HepG2 (cell line): ENCODE results near the gene HNF1B.

Source experiments
- ARNT ChIP-seq: fragments of 450-650 bp; IDR thresholded peaks from 2 replicates; pipeline ENCODE4 v1.6.1; 2017
- ASH2L ChIP-seq: fragments of 300-600, 200-600 bp; sonication (generic); IDR thresholded peaks from 2 replicates; pipeline ENCODE4 v1.7.0; 2017; ENCODE audit warnings: low read depth, mild to moderate bottlenecking, moderate library complexity, mixed read lengths, low read length; ENCODE audit not compliant: insufficient read length
- GLI4 ChIP-seq: sonication (generic); formaldehyde crosslinking; IDR thresholded peaks from 2 replicates; pipeline ENCODE4 v1.5.1; 2020; ENCODE audit warnings: missing genetic modification reagents, mild to moderate bottlenecking, moderate library complexity, borderline replicate concordance
- POLR2A ChIP-seq, 2 experiments: IDR thresholded peaks; 2 replicates each; pipeline ENCODE4 v1.6.1; 2011; ENCODE audit warnings: low read depth in 2 of 2, low read length in 2 of 2, mild to moderate bottlenecking in 1 of 2, moderate library complexity in 1 of 2; ENCODE audit not compliant: insufficient read depth in 1 of 2
- ZBTB7A ChIP-seq: sonication (generic); formaldehyde crosslinking; IDR thresholded peaks from 2 replicates; pipeline ENCODE4 v1.8.0; 2022; ENCODE audit warnings: mild to moderate bottlenecking, missing genetic modification reagents
- ZNF431 ChIP-seq: sonication (generic); formaldehyde crosslinking; IDR thresholded peaks from 2 replicates; pipeline ENCODE4 v1.9.0; 2022; ENCODE audit warnings: missing genetic modification reagents, low read depth, mild to moderate bottlenecking, borderline replicate concordance

DNA sequence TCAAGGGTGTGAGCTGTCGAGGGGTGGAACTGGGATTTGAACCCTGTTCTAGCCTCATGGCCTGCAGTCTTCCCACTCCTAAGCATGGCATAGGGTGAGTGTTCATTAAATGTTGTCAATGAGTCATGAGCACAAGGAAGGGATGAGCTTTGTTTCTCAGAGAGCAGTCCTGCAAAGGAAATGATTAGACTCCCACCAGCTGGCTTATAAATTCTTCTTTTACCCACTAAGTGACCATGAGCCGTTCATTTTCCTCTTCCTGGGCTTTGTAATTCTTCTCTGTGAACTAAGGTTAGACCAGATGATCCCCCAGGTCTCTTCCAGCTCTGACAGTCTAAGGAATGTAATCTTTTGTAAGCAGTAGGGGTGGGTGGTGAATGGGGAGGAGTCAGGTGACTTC is 47.9 kb upstream of the HNF1B start:
- TF ChIP-seq ZBTB7A (CRISPR knock-in tag): no peak
- TF ChIP-seq GLI4 (CRISPR knock-in tag): no peak
- no peak for TF ChIP-seq ZNF431 (CRISPR knock-in tag)
- TF ChIP-seq POLR2A (IDR thresholded peaks at IDR 0.05; ENCODE audit: insufficient read depth in 1 of 2, low read depth in 2 of 2, low read length in 2 of 2): no peak
- no peak for TF ChIP-seq ASH2L
- no peak for TF ChIP-seq ARNT
